ENCODE measurements around the gene SLC48A1.

The SLC48A1 gene

GRCh38 chr12:47758834-47759690 lies 14.0 kb upstream of the SLC48A1 start, which contains the start of gene RAPGEF3:
TSS of gene RAPGEF3 (minus strand) at chr12:47758880. CDS start at chr12:47758556, 324 bp downstream.
- DNase-seq, result peak; percentile 99

- DNase-seq, result no peak
Measured at GRCh38 chr12:47762850-47763465, 10.1 kb upstream of the SLC48A1 start.

- DNase-seq, result peak; percentile 82
Measured at GRCh38 chr12:47763481-47764346, 9.3 kb upstream of the SLC48A1 start.

- no peak for DNase-seq
Measured at GRCh38 chr12:47766502-47767215, 6.4 kb upstream of the SLC48A1 start.

DNA sequence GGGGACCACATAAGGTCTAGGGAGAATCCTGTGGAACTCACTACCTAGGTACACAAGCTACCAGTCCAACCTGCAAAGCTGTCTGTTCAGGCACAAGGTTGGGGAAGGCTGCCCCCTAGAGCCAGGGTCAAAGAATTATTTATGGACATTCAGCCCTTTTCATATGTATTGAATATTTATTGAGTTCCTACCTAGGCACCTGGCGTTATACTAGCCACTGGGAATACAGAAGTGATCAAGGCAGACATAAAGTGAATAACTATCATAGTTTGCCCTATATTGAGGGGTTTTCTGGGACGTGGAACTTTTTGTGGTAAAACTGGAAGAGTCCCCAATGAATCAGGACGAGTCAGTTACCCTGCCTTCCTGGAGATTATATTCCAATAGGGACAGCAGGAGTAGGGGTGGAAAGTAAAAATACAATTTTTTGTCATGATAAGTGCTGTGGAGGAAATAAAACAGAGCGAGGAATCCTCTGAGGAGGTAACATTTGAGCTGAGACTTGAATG lies 5.8 kb upstream of the SLC48A1 start:
- DNase-seq, result no peak

DNA sequence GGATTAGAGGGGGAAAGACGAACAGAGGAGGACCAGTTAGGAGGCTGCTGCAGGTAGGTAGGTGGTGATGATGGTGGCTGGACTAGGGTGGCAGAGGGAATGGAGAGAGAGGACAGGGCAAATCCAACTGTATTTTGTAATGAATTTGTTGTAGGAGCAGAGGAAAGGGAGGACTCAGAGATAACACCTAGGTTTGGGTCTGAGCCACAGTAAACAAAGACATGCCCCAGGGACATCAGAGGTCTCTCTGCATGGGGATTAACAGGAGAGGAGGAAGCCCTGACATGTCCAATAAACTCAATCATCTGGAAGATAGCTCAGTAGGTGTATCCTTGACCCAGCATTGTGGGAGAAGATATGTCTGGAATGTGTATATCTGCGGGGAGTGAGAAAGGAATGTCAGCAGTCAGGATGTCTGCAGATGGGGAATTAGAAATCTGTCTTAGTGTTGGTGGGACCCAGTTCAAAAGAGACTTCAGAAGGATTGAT lies 4.7 kb upstream of the SLC48A1 start:
- peak; percentile 100 for DNase-seq

- DNase-seq, result no peak
Measured at GRCh38 chr12:47769234-47770085, 3.6 kb upstream of the SLC48A1 start.

DNA sequence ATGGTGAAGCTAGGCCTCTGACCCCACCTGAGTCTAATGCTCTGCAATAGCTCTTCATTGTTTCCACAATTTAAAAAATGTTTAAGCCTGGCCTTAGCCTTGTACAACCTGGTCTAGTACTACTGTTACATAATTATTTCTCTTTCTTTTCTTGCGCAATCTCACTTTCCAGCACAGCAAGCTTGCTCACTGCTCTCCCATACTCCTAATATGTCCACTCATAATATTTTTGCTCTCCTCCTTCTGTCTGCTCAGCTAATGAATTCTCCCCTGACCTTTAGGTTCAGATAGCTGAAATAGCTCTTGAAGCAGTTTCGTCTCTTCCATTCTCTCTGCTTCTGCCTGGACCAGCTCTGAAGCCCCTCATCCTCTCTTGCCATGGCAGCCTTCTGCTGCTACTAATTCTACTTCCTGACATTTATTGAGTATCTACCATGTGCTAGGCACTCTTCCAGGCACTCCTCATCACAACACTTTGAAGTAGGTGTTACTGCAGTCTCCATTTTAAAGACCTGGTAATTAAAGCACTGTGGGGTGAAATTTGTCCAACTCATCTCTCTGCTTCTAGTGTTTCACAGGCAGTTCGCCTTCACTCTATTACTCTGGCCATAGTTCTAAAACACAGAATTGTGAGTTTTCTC lies 2.8 kb upstream of the SLC48A1 start:
- peak; percentile 82 for DNase-seq

- DNase-seq, result no peak
Measured at GRCh38 chr12:47771304-47771703, 1.7 kb upstream of the SLC48A1 start.

DNA sequence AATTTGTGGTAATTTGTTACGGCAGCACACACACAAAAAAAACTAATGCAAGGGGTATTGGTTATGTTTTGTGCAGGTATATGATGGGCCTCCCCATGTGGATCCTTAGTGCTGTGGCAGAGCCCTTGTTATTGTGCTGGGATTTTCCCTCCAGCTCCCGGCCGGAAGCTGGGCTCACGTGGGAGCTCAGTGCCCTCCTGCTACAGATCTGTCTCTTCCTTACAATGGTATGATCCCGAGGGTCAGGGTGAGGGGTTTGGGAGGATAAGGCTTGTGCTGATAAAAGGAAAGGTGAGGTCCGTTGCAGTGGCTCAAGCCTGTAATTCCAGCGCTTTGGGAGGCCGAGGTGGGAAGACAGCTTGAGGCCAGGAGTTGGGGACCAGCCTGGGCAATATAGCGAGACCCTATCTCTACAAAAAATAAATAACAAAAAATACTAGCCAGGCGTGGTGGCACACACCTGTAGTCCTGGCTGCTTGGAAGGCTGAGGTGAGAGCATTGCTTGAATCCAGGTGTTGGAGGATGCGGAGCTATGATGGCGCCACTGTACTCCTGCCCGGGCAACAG lies 861 bp upstream of the SLC48A1 start:
- no peak for DNase-seq

GRCh38 chr12:47772738-47773061 lies 338 bp upstream of the SLC48A1 start:
- no peak for DNase-seq

DNA sequence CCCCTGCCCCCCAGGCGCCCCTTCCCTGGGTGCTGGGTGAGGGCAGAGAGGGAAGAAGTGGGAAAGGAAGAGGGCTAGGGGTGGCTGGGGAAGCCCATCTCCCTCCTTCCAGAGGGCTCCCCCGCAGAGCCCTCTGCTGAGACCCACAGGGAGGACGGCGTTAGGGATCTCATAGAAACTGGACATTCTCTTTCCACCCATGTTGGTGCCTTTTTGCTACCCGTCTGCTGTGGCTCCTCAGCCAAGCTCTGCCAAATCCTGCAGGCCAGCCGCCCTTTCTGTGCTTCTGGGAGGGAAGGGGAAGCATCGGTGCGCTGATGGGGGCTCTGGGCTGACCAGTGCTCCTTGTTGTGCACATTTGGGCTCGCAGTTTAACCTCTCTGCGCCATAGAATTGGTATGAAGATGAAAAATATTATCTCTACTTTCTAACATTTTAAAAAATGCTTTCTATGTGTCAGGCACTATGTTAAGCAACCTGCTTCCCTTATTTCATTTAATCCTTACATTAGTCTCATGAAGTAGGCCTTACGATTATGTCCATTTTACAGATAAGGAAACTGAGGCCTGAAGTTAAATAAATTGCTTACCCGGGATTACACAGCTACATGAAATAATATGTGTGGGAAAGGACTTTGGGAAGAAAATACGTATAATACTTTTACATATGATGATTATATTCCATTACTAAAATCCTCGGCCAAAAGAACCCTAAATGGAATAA lies 981 bp downstream of the SLC48A1 start:
- DNase-seq, result no peak

DNA sequence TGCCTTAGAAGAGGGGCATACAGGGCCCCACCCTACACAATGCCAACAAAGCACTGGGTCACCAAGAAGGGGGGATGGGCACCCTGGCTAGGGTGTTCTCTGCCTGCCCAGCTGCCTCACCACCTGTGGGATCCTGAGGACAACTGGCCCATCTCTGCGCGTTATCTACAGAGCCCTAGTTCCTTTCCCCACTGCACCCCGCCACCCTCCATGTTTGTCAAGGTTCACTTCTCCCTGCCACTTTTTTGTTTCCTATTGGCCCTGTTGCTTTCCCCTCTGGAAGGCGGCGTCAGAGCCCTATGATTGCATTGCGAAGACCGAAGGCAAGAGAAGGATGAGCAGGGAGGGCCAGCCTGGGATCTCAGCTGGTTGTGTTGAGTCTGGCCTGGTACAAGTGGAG lies 1.6 kb downstream of the SLC48A1 start:
- DNase-seq, result no peak

- DNase-seq, result no peak
Measured at GRCh38 chr12:47775100-47775911, 2.3 kb downstream of the SLC48A1 start.

GRCh38 chr12:47776471-47777143 lies 3.6 kb downstream of the SLC48A1 start:
- DNase-seq, result no peak

GRCh38 chr12:47777151-47777550 lies 4.1 kb downstream of the SLC48A1 start:
- no peak for DNase-seq

DNA sequence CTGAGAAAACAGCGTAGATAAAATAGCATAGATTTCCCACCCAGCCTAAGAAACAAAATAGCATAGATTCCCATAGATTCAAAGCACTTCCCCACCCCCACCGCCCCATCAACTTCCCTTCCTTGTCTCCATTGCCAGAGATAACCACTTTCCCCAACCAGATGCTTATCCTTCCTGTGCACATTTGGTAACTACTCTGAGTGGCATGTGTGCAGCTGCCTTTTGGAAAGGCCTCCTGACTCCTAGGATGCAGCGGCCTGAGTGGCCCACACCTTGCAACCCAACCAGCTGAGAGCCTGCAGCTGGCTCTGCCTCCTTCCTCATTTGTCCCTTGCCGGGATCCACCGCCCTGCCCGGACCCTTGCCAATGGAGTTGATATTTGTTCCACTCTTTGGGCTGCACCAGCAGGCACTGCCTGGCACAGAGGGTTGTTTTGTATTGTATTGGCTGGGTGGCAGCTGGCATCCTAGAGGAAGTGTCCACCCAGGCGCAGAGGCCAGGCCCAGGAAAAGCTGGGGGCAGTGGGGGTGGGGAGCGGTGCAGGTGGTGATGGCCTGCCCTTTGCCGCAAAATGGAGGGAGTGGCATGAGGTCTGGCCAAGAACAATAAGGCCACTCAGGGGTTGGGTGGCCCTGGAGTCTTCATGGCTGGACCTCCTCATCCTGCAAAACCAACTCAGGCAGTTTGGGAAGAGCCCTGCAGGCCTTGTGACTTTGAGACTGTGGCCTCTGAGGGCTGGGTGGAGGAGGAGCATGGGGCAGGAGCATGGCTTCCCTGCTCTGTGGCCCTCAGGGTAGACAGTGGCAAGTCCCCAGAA lies 4.9 kb downstream of the SLC48A1 start:
- DNase-seq, result no peak

Measured in NCI-H226 (cell line).